HG03439 (cell line): ENCODE results near the gene CMTM6.
A peak's percentile ranks its signal among the peaks of the same experiment; 100 is the strongest.

Experiments
- ATAC-seq: cut with Tn5 transposase; IDR thresholded peaks from one replicate; pipeline ENCODE4 v1.9.1; 2021; ENCODE audit warnings: mild to moderate bottlenecking, moderate library complexity; ENCODE audit not compliant: unreplicated experiment

CMTM6 gene

GRCh38 chr3:32448686-32449474 is 53.8 kb downstream of the CMTM6 start:
- ATAC-seq = no peak

GRCh38 chr3:32447865-32448400 is 54.7 kb downstream of the CMTM6 start:
- no peak for ATAC-seq

- no peak for ATAC-seq
These were observed 59.2 kb downstream of the CMTM6 start for GRCh38 chr3:32443478-32443877.

GRCh38 chr3:32442766-32443165 is 59.9 kb downstream of the CMTM6 start:
- no peak for ATAC-seq

GRCh38 chr3:32440611-32441350 is 61.9 kb downstream of the CMTM6 start:
- ATAC-seq = no peak

- ATAC-seq = peak; percentile 15
These were observed 63.2 kb downstream of the CMTM6 start for GRCh38 chr3:32439421-32439820.

- ATAC-seq = peak; percentile 88
These were observed 63.9 kb downstream of the CMTM6 start for GRCh38 chr3:32438596-32439344.

GRCh38 chr3:32437896-32438295 is 64.8 kb downstream of the CMTM6 start:
- no peak for ATAC-seq

GRCh38 chr3:32436816-32437189 is 65.8 kb downstream of the CMTM6 start:
- no peak for ATAC-seq

GRCh38 chr3:32435911-32436815 is 66.5 kb downstream of the CMTM6 start:
- ATAC-seq = no peak

GRCh38 chr3:32434206-32434605 is 68.4 kb downstream of the CMTM6 start:
- no peak for ATAC-seq

- peak; percentile 48 for ATAC-seq
These were observed 69.7 kb downstream of the CMTM6 start for GRCh38 chr3:32432711-32433530.

- no peak for ATAC-seq
These were observed 70.5 kb downstream of the CMTM6 start for GRCh38 chr3:32432045-32432710.

GRCh38 chr3:32431481-32431880 is 71.2 kb downstream of the CMTM6 start:
- ATAC-seq = no peak
